ENCODE data around the gene PRKCE.
"Not testable (repeated sequence)": the region's sequence is repeated elsewhere in the genome, so short reads cannot be mapped to it uniquely, and the experiment has no call there.

Gene PRKCE

GRCh38 chr2:45843136-45843535, 191.7 kb downstream of the PRKCE start:
- no peak for DNase-seq

GRCh38 chr2:45844796-45845457, 193.5 kb downstream of the PRKCE start:
- DNase-seq: no peak

- no peak for DNase-seq
Measured at GRCh38 chr2:45845566-45845965, 194.1 kb downstream of the PRKCE start.

GRCh38 chr2:45849491-45850283, 198.2 kb downstream of the PRKCE start:
- no peak for DNase-seq

- DNase-seq: no peak
Measured at GRCh38 chr2:45850558-45850957, 199.1 kb downstream of the PRKCE start.

- no peak for DNase-seq
Measured at GRCh38 chr2:45851111-45851510, 199.6 kb downstream of the PRKCE start.

GRCh38 chr2:45851576-45852304, 200.3 kb downstream of the PRKCE start:
- no peak for DNase-seq

GRCh38 chr2:45852450-45853150, 201.1 kb downstream of the PRKCE start:
- DNase-seq: no peak

- no peak for DNase-seq
Measured at GRCh38 chr2:45855374-45855773, 203.9 kb downstream of the PRKCE start.

GRCh38 chr2:45856391-45857274, 205.2 kb downstream of the PRKCE start:
- no peak for DNase-seq

- no peak for DNase-seq
Measured at GRCh38 chr2:45857275-45857609, 205.8 kb downstream of the PRKCE start.

GRCh38 chr2:45857867-45858520, 206.5 kb downstream of the PRKCE start:
- DNase-seq: no peak

GRCh38 chr2:45858872-45859271, 207.4 kb downstream of the PRKCE start:
- not testable (repeated sequence) for DNase-seq

- no peak for DNase-seq
Measured at GRCh38 chr2:45859682-45860081, 208.2 kb downstream of the PRKCE start.

- DNase-seq: peak; percentile 58
Measured at GRCh38 chr2:45860136-45861121, 209.0 kb downstream of the PRKCE start.

GRCh38 chr2:45862843-45863242, 211.4 kb downstream of the PRKCE start:
- DNase-seq: no peak

GRCh38 chr2:45864121-45864520, 212.6 kb downstream of the PRKCE start:
- DNase-seq: no peak

GRCh38 chr2:45867349-45867748, 215.9 kb downstream of the PRKCE start:
- no peak for DNase-seq

GRCh38 chr2:45867800-45868199, 216.3 kb downstream of the PRKCE start:
- no peak for DNase-seq

GRCh38 chr2:45869165-45869501, 217.7 kb downstream of the PRKCE start:
- no peak for DNase-seq

- DNase-seq: no peak
Measured at GRCh38 chr2:45871025-45871424, 219.6 kb downstream of the PRKCE start.
